Measurements from ENCODE around the gene CDK4. TPM values are rescaled to one million over a fixed set of nuclear protein-coding genes. Genes with fewer than 3 reads are reported as not detected.
A peak's percentile ranks its signal among the peaks of the same experiment; 100 is the strongest.

Gene CDK4
- total and polyA plus RNA-seq, 2 of the 13 experiments (the other 11 are each of a cell fraction or from before 2014, with no cell fraction given) = 191 to 209 TPM

GRCh38 chr12:57735952-57736740, 16.0 kb downstream of the CDK4 start (continued):
- TF ChIP-seq SKIL (CRISPR knock-in tag; IDR thresholded peaks at IDR 0.05; ENCODE audit: borderline replicate concordance) = no peak
- no peak for TF ChIP-seq IRF9 (CRISPR knock-in tag; IDR thresholded peaks at IDR 0.05; ENCODE audit: borderline replicate concordance)
- TF ChIP-seq ZNF501 (CRISPR knock-in tag; IDR thresholded peaks at IDR 0.05) = no peak
- TF ChIP-seq FUBP1 (CRISPR knock-in tag; IDR thresholded peaks at IDR 0.05; ENCODE audit: borderline replicate concordance) = no peak
- no peak for TF ChIP-seq ZNF34 (CRISPR knock-in tag; IDR thresholded peaks at IDR 0.05; ENCODE audit: borderline replicate concordance)
- TF ChIP-seq CHD2 (IDR thresholded peaks at IDR 0.05; ENCODE audit: low read depth, low read length) = no peak
- no peak for TF ChIP-seq ELF4 (CRISPR knock-in tag; IDR thresholded peaks at IDR 0.05; ENCODE audit: borderline replicate concordance)
- TF ChIP-seq ZFY (CRISPR knock-in tag; IDR thresholded peaks at IDR 0.05) = no peak
- no peak for TF ChIP-seq PCBP1 (IDR thresholded peaks at IDR 0.05; ENCODE audit: borderline replicate concordance, low read depth, low read length)
- TF ChIP-seq ZNF674 (CRISPR knock-in tag; IDR thresholded peaks at IDR 0.05; ENCODE audit: low read depth) = peak; percentile 44; the same call in 1 of the 2 replicates
- no peak for TF ChIP-seq MLXIP (CRISPR knock-in tag; IDR thresholded peaks at IDR 0.05; ENCODE audit: borderline replicate concordance)
- TF ChIP-seq ZNF761 (CRISPR knock-in tag; conservative IDR thresholded peaks at IDR 0.05) = 0 out of 2 replicates have a peak, but pooled peaks have one; percentile 29
- peak; percentile 48; the same call in 1 of the 2 replicates for TF ChIP-seq SAP130 (CRISPR knock-in tag; IDR thresholded peaks at IDR 0.05; ENCODE audit: low read depth)
- TF ChIP-seq PCBP2 (optimal IDR thresholded peaks at IDR 0.05; ENCODE audit: low read depth, low read length, poor library complexity, severe bottlenecking) = no peak
- TF ChIP-seq ZNF274 (CRISPR knock-in tag; IDR thresholded peaks at IDR 0.05) = no peak
- peak; percentile 60 for TF ChIP-seq XRCC5 (optimal IDR thresholded peaks at IDR 0.05; ENCODE audit: low read length)
- TF ChIP-seq HNRNPH1 (optimal IDR thresholded peaks at IDR 0.05; ENCODE audit: low read depth, low read length) = no peak
- peak; percentile 64; the same call in 1 of the 2 replicates for TF ChIP-seq UBTF (CRISPR knock-in tag; IDR thresholded peaks at IDR 0.05)
